OCI-LY7 (cell line): ENCODE measurements around the gene MEAK7. TPM values are rescaled to one million over a fixed set of nuclear protein-coding genes. Genes with fewer than 3 reads are reported as not detected.
"Not testable (repeated sequence)": the region's sequence is repeated elsewhere in the genome, so short reads cannot be mapped to it uniquely, and the experiment has no call there.

Experiments used
- BruUV-seq: library from RNA; stranded (reverse); fragments of 400-500 nt; replicated peaks from 2 replicates; lab custom pipeline; 2021; lab: Mats Ljungman, UMichigan
- CTCF ChIA-PET: fragments of 300-600 bp; sonication (Branson Sonifier 250); formaldehyde crosslinking; loops from one replicate; lab custom pipeline; 2022; ENCODE audit warnings: antibody characterized with exemption; ENCODE audit not compliant: unreplicated experiment; lab: Charles Lee
- POLR2A ChIA-PET: fragments of 300-600 bp; sonication (Branson Sonifier 250); formaldehyde crosslinking; loops from one replicate; lab custom pipeline; 2022; ENCODE audit warnings: antibody characterized with exemption; lab: Charles Lee
- DNase-seq: peaks from one replicate; pipeline ENCODE4 v3.0.0-alpha.2; 2015; ENCODE audit warnings: low spot score
- H2AFZ ChIP-seq: fragments of 200-600 bp; sonication (generic), shearing (Covaris generic); 2 replicates; pipeline ENCODE4 v1.6.1; 2014; ENCODE audit warnings: mild to moderate bottlenecking, antibody characterized with exemption, low read length, moderate library complexity
- H3K27ac ChIP-seq: fragments of 200-600 bp; sonication (generic); 2 replicates; pipeline ENCODE4 v1.5.1; 2014; ENCODE audit warnings: mixed run types, low read depth, mild to moderate bottlenecking, moderate library complexity, low read length, inconsistent platforms; ENCODE audit not compliant: poor library complexity, severe bottlenecking
- H3K36me3 ChIP-seq: fragments of 200-600 bp; sonication (generic); 2 replicates; pipeline ENCODE4 v1.6.1; 2014; ENCODE audit warnings: mild to moderate bottlenecking, antibody characterized with exemption, low read length, moderate library complexity, mixed read lengths; ENCODE audit not compliant: insufficient read depth
- H3K4me1 ChIP-seq: fragments of 200-600 bp; sonication (generic); 2 replicates; pipeline ENCODE4 v1.5.1; 2014; ENCODE audit warnings: mild to moderate bottlenecking, low read length; ENCODE audit not compliant: insufficient read depth, poor library complexity, severe bottlenecking
- H3K4me2 ChIP-seq: fragments of 200-600 bp; sonication (generic); 2 replicates; pipeline ENCODE4 v1.6.1; 2014; ENCODE audit warnings: mild to moderate bottlenecking, low read length
- H3K4me3 ChIP-seq: fragments of 200-600 bp; sonication (generic); 2 replicates; pipeline ENCODE4 v1.5.1; 2014; ENCODE audit warnings: mild to moderate bottlenecking, low read depth, low read length; ENCODE audit not compliant: poor library complexity, severe bottlenecking
- H3K79me2 ChIP-seq: fragments of 200-600 bp; sonication (generic); 2 replicates; pipeline ENCODE4 v1.6.1; 2016; ENCODE audit warnings: low read depth, mild to moderate bottlenecking, low read length, moderate library complexity, mixed read lengths; ENCODE audit not compliant: insufficient read depth
- H3K9me2 ChIP-seq: fragments of 200-600 bp; sonication (generic); 2 replicates; pipeline ENCODE4 v1.6.1; 2016; ENCODE audit warnings: mild to moderate bottlenecking, low read length, mixed read lengths; ENCODE audit not compliant: insufficient read depth
- H3K9me3 ChIP-seq: fragments of 200-600 bp; sonication (generic); 2 replicates; pipeline ENCODE4 v1.6.1; 2014; ENCODE audit warnings: mild to moderate bottlenecking, mixed run types, low read length, mixed read lengths
- H4K20me1 ChIP-seq: fragments of 200-600 bp; sonication (generic); 2 replicates; pipeline ENCODE4 v1.6.1; 2014; ENCODE audit warnings: mild to moderate bottlenecking, antibody characterized with exemption, low read length, moderate library complexity, mixed read lengths; ENCODE audit not compliant: insufficient read depth
- EZH2phosphoT487 ChIP-seq: fragments of 200-600 bp; sonication (generic); IDR thresholded peaks from 2 replicates; pipeline ENCODE4 v1.6.1; 2018; ENCODE audit warnings: low read depth, borderline replicate concordance, mild to moderate bottlenecking, mixed run types, antibody characterized with exemption, low read length, moderate library complexity, mixed read lengths
- intact Hi-C: fragments of 100-400 bp; cut with micrococcal nuclease; formaldehyde crosslinking; loops from one replicate; pipeline ENCODE4 v1.10.0; 2022; ENCODE audit not compliant: unreplicated experiment
- total RNA-seq, 2 experiments: library from RNA; depleted of rRNA in 1 of 2; stranded (reverse); fragments of >200 nt in 1 of 2; shearing (Covaris generic) in 1 of 2; gene quantifications; 2 replicates each; pipeline ENCODE4 v1.2.3, GENCODE V29; 2014 to 2022
- TF ChIP-seq, protein P1 (sequence below): fragments of 200-600 bp; sonication (generic); conservative IDR thresholded peaks from 2 replicates; pipeline ENCODE4 v1.5.1; 2014; ENCODE audit warnings: mild to moderate bottlenecking, antibody characterized with exemption, low read length, moderate library complexity, mixed read lengths

The MEAK7 gene
- total RNA-seq, 2 experiments from 2014 or later = 12.0 to 20.5 TPM

DNA sequence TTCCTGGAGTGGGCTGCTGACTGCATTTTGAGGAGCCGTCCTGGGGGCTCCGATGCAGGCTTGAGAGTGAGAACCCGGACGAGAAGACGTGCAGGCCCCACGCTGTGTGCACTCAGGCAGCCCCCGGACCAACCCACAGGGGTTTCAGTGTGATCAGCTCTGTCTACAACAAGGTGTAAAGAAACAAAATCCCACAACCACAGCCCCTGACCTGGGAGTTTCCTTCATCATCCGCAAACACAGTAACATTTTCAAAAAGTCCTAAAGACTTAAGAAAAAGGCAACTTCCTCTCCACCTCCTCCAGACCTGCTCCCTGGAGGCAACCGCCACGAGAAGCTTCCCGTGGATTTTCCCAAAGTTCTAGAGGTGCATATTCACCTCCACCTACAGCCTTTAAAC, 15.4 kb upstream of the MEAK7 start:
- H3K9me3 ChIP-seq = no peaks in the 10 kb centered on the region
- no TSS peak for BruUV-seq
- TF ChIP-seq, protein P1, sequence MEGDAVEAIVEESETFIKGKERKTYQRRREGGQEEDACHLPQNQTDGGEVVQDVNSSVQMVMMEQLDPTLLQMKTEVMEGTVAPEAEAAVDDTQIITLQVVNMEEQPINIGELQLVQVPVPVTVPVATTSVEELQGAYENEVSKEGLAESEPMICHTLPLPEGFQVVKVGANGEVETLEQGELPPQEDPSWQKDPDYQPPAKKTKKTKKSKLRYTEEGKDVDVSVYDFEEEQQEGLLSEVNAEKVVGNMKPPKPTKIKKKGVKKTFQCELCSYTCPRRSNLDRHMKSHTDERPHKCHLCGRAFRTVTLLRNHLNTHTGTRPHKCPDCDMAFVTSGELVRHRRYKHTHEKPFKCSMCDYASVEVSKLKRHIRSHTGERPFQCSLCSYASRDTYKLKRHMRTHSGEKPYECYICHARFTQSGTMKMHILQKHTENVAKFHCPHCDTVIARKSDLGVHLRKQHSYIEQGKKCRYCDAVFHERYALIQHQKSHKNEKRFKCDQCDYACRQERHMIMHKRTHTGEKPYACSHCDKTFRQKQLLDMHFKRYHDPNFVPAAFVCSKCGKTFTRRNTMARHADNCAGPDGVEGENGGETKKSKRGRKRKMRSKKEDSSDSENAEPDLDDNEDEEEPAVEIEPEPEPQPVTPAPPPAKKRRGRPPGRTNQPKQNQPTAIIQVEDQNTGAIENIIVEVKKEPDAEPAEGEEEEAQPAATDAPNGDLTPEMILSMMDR = no peak
- no peak for TF ChIP-seq EZH2phosphoT487
- H3K9me2 ChIP-seq = no peaks in the 10 kb centered on the region
- ChIA-PET CTCF (interaction anchor here (0.6 kb wide), 1 partner anchor 103 kb away, joined by 4 read pairs; no protein-coding TSS in a partner anchor), POLR2A (interaction anchor here (0.6 kb wide), 1 partner anchor 76 kb away, joined by 3 read pairs; no protein-coding TSS in a partner anchor)
- peaks cover 8% of the 10 kb centered on the region for H3K4me1 ChIP-seq
- no peak overlapping the region for H2AFZ ChIP-seq
- H4K20me1 ChIP-seq = no peaks in the 10 kb centered on the region
- H3K79me2 ChIP-seq = no peaks in the 10 kb centered on the region
- no peaks in the 10 kb centered on the region for H3K36me3 ChIP-seq
- H3K4me2 ChIP-seq = no peak overlapping the region
- no peak overlapping the region for H3K4me3 ChIP-seq
- H3K27ac ChIP-seq = no peak overlapping the region
- no peak for DNase-seq
- intact Hi-C loops = no loop called here

DNA sequence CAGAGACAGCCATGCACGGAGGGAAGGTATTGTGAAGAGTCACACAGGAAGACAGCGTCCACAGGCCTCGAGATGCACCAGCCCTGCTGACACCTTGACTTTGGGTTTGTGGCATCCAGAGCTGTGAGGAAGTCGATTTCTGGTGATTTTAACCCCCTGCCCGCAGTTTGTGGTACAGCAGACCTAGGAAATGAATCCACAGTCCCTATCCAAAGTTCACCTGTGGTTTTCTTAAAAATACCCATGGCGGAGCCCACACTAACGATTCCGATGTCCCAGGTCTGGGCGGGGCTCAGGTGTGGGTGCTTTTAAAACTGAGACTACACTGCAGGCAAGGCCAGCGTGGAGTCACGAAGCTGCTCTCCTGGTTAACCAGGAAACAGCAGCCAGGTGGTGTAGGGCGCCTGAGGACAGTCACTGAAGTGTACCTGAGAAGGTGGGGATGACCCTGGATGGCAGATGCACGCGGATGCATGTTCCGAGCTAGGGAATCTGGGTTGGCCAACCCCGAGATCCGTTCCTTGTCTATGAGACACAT, 14.4 kb upstream of the MEAK7 start:
- Histone ChIP-seq H3K36me3 (no peaks in the 10 kb centered on the region), H3K4me2 (no peak overlapping the region), H4K20me1 (no peaks in the 10 kb centered on the region), H3K4me3 (no peak overlapping the region), H3K79me2 (no peaks in the 10 kb centered on the region), H3K4me1 (peaks cover 16% of the 10 kb centered on the region), H2AFZ (no peak overlapping the region), H3K9me3 (no peaks in the 10 kb centered on the region), H3K9me2 (no peaks in the 10 kb centered on the region), H3K27ac (no peak overlapping the region)
- intact Hi-C loops = no loop called here
- TF ChIP-seq EZH2phosphoT487 = no peak
- TF ChIP-seq, protein P1 = no peak
- no peak for DNase-seq
- CTCF ChIA-PET = interaction anchor here (0.6 kb wide), 2 partner anchors 104 to 710 kb away, joined by 3 to 4 read pairs; no protein-coding TSS in a partner anchor
- POLR2A ChIA-PET = interaction anchor here (0.6 kb wide), 1 partner anchor 58 kb away, joined by 5 read pairs; no protein-coding TSS in a partner anchor
- BruUV-seq = no TSS peak

DNA sequence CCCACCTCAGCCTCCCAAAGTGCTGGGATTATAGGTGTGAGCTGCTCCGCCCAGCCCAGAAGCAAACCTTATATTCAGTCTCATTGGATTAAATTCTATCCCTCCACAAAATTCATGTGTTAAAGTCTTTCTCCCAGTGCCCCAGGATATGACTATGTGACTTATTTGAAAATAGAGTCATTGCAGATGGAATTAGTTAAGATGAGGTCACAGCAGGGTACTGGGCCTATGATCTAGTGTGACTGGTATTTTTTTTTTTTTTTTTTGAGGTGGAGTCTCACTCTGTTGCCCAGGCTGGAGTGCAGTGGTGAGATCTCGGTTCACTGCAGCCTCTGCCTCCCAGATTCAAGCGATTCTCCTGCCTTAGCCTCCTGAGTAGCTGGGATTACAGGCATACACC, 13.8 kb upstream of the MEAK7 start:
- H3K9me3 ChIP-seq, H3K27ac ChIP-seq, intact Hi-C loops, H2AFZ ChIP-seq, BruUV-seq, H3K36me3 ChIP-seq, H3K9me2 ChIP-seq, H3K79me2 ChIP-seq, H4K20me1 ChIP-seq, H3K4me3 ChIP-seq, DNase-seq, H3K4me2 ChIP-seq: not testable (repeated sequence)
- POLR2A ChIA-PET = interaction anchor here (0.6 to 1.5 kb wide), 4 partner anchors 10 to 384 kb away, joined by 3 to 6 read pairs (median 4); no protein-coding TSS in a partner anchor
- CTCF ChIA-PET = interaction anchor here (0.5 kb wide), 1 partner anchor 957 kb away, joined by 8 read pairs; no protein-coding TSS in a partner anchor
- peaks cover 16% of the 10 kb centered on the region for H3K4me1 ChIP-seq
